ENCODE data around the gene GPR137. TPM values are rescaled to one million over a fixed set of nuclear protein-coding genes. Genes with fewer than 3 reads are reported as not detected.
"Not testable (repeated sequence)": the region's sequence is repeated elsewhere in the genome, so short reads cannot be mapped to it uniquely, and the experiment has no call there.

Gene GPR137
- total RNA-seq, 1 experiment from 2014 or later = 29.5 TPM

- Histone ChIP-seq H3K36me3 (replicated peaks; ENCODE audit: control insufficient read depth, insufficient read depth, low read length) (peaks cover 10% of the 10 kb centered on the region), H3K27me3 (ENCODE audit: control insufficient read depth, insufficient read depth, low read length) (no peaks in the 10 kb centered on the region), H3K4me3 (ENCODE audit: insufficient read depth, low read depth, low read length) (peak overlapping the region; percentile 95)
- peak; percentile 77 for DNase-seq
Measured at GRCh38 chr11:64245797-64246620, 39.6 kb upstream of the GPR137 start.

GRCh38 chr11:64246621-64246870, 39.1 kb upstream of the GPR137 start:
- H3K4me3 ChIP-seq (ENCODE audit: insufficient read depth, low read depth, low read length) = peak overlapping the region; percentile 95
- DNase-seq; H3K27me3 ChIP-seq (ENCODE audit: control insufficient read depth, insufficient read depth, low read length): not testable (repeated sequence)
- peaks cover 10% of the 10 kb centered on the region for H3K36me3 ChIP-seq (replicated peaks; ENCODE audit: control insufficient read depth, insufficient read depth, low read length)

DNA sequence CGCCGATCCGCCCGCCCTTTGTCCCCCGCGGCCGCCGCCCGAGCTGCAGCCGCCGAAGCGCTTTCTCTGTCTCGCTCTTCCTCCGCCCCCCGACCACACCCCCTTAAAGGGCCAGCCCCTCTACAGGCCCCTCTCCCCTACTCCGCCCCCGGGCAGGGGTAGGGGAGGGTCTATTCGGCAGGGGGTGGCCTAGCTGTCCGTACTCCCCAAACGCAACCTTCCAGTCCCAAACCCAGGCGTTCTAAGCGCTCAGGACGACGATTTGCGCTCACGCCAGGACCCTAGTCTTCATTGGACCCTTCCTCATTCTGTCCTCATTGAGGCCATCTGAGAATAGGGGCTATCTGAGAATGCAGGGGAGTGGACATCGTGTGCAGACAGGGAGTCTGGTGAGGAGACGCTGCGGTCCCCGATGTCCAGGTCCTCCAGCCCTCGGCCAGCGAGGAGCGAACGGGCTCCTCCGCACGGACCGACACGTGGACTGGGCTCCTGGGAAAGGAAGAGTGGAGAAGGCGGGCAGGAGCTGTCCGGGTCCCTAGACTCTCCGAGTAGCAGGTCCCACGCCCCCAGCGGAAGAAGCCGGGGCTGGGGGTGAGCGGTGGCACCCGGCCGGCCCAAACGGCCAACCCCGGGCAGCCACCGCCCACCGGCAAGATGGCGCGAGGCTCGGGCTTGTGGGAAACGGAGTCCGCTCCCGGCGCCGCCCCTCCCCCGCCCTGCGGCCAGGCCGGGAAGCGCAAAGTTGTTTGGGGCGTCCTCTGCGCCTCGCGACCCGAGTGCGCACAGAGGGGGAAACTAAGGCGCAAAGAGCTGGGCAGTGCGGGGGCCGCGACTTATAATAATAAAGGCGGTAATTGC, 38.5 kb upstream of the GPR137 start, which contains the start of gene PPP1R14B:
PPP1R14B (minus strand) TSS at position 73 of the 858 bp plus-strand sequence. CDS start 270 bp downstream, outside the sequence.
- H3K27me3 ChIP-seq (ENCODE audit: control insufficient read depth, insufficient read depth, low read length) = no peaks in the 10 kb centered on the region
- peak within 1 kb of the TSS; percentile 95 for H3K4me3 ChIP-seq (ENCODE audit: insufficient read depth, low read depth, low read length)
- DNase-seq = peak; percentile 100
- H3K36me3 ChIP-seq (replicated peaks; ENCODE audit: control insufficient read depth, insufficient read depth, low read length) = peaks cover 10% of the 10 kb centered on the region

- Histone ChIP-seq H3K27me3 (ENCODE audit: control insufficient read depth, insufficient read depth, low read length) (no peaks in the 10 kb centered on the region), H3K4me3 (ENCODE audit: insufficient read depth, low read depth, low read length) (peak overlapping the region; percentile 55), H3K36me3 (replicated peaks; ENCODE audit: control insufficient read depth, insufficient read depth, low read length) (peaks cover 10% of the 10 kb centered on the region)
- DNase-seq = no peak
Measured at GRCh38 chr11:64247729-64248531, 37.7 kb upstream of the GPR137 start.

DNA sequence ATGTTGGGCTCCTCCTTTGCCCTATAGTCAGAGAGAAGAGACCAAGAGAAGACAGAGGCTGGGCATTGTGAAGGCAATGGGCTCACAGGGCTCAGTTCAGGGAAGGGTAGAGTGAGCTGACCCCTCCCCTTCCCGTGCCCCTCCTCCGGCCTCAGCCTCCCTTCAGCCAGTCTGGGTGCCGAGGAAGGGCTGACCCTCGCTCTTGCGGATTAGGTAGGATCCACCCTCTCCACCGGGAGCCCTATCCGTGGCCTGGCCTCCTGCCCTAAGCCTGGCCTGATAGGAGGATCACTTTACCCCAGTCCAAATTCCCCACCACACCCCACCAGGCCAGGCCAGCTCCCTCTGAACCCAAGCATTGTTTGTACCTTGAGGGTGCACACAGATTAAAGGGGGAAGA, 37.1 kb upstream of the GPR137 start:
- H3K4me3 ChIP-seq (ENCODE audit: insufficient read depth, low read depth, low read length) = no peak overlapping the region
- peak; percentile 81 for DNase-seq
- peaks cover 6% of the 10 kb centered on the region for H3K36me3 ChIP-seq (replicated peaks; ENCODE audit: control insufficient read depth, insufficient read depth, low read length)
- H3K27me3 ChIP-seq (ENCODE audit: control insufficient read depth, insufficient read depth, low read length) = no peaks in the 10 kb centered on the region

DNA sequence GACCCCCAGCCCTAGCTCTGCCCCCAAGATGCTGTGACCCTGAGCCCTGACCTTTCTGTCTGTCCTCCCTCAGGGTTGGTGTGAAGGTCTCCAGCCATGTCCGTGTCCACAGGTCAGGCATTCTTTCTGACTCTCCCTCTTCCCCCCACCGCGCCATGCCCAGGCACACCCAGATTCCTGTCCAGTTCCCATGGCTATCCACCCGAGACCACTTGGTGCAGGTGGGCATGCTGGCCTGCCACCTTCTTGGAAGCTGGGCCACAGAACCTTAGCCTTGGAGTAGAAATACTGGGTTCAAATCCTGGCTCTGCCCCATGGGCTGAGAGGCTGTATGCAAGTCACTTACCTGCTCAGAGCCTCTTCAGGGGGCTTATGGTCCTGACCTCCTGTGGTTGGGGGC, 36.6 kb upstream of the GPR137 start:
- H3K27me3 ChIP-seq (ENCODE audit: control insufficient read depth, insufficient read depth, low read length) = no peaks in the 10 kb centered on the region
- no peak overlapping the region for H3K4me3 ChIP-seq (ENCODE audit: insufficient read depth, low read depth, low read length)
- DNase-seq = no peak
- H3K36me3 ChIP-seq (replicated peaks; ENCODE audit: control insufficient read depth, insufficient read depth, low read length) = peaks cover 2% of the 10 kb centered on the region

GRCh38 chr11:64249563-64250414, 35.9 kb upstream of the GPR137 start:
- H3K4me3 ChIP-seq (ENCODE audit: insufficient read depth, low read depth, low read length) = peak overlapping the region; percentile 70; the same call in 1 of the 2 replicates
- DNase-seq = peak; percentile 84
- no peaks in the 10 kb centered on the region for H3K27me3 ChIP-seq (ENCODE audit: control insufficient read depth, insufficient read depth, low read length)
- no peaks in the 10 kb centered on the region; the same call in 1 of the 2 replicates for H3K36me3 ChIP-seq (replicated peaks; ENCODE audit: control insufficient read depth, insufficient read depth, low read length)

DNA sequence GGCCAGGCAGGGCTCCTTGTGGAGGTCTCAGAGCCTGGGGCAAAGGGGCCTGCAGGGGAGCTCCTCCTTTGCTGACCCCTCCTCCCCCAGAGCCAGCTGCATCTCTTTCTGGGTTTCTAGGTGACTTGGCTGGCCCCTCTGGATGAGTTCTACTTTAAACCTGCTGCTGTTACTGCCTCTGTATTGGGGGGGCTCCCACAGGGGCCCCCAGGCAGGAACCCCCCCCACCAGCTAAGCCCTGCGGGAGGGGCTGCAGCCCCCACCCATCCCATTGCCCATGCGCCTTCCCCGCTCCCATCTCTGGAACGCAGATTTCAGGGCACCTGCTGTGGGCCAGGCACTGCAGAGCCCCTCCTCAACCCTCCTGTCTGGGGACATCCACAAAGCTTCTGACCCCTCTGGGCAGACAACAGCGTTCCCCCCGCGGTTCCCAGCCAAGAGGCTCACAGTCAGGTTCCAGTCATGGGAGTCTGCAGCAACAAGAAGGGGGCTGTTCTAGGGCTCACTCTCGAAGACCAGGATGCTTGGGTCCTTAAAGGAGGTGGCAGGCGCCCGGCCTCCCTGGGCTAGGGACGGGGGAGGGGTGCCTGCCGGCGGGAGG, 35.1 kb upstream of the GPR137 start:
- no peaks in the 10 kb centered on the region for H3K27me3 ChIP-seq (ENCODE audit: control insufficient read depth, insufficient read depth, low read length)
- H3K36me3 ChIP-seq (replicated peaks; ENCODE audit: control insufficient read depth, insufficient read depth, low read length) = peaks cover 2% of the 10 kb centered on the region; the same call in 1 of the 2 replicates
- H3K4me3 ChIP-seq (ENCODE audit: insufficient read depth, low read depth, low read length) = peak overlapping the region; percentile 70
- peak; percentile 85 for DNase-seq

DNA sequence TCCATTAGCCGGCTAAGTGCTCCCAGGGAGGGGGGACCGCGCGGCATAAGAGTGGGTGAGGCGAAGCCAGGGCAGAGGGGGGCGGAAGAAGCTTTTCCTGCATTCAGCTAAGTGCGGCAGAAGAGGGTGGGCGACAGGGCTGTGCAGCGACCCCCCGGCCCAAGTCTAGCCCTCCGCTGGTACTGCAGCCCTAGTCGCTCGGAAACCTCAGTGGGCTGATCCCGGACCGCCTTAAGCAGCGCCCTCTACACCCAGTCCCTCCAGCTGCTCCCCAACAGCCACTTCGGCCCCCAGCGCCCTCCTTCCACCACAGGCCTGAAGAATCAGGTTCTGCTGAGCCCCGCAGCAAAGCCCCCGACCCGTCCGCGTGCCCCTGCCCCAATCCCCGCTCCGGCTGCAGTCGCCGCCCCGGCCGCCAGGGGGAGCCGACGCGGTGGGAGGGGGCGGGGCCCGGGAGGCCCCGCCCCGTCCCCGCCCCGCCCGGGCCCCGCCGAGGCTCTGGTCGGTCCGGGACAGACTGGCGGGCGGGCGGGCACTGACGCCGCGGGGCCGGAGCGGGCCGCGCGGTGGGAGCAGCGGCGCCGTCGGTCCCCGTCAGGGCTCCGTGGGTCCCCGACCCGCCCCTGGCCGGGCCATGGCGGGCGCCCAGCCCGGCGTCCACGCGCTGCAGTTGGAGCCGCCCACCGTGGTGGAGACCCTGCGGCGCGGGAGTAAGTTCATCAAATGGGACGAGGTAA, 34.5 kb upstream of the GPR137 start, which contains the start of gene PLCB3:
PLCB3 (plus strand) TSS at position 515 of the 737 bp plus-strand sequence; CDS start at position 635, 120 bp downstream.
- Histone ChIP-seq H3K27me3 (ENCODE audit: control insufficient read depth, insufficient read depth, low read length) (no peaks in the 10 kb centered on the region), H3K36me3 (replicated peaks; ENCODE audit: control insufficient read depth, insufficient read depth, low read length) (peaks cover 6% of the 10 kb centered on the region), H3K4me3 (ENCODE audit: insufficient read depth, low read depth, low read length) (peak within 1 kb of the TSS; percentile 84)
- peak; percentile 99 for DNase-seq

DNA sequence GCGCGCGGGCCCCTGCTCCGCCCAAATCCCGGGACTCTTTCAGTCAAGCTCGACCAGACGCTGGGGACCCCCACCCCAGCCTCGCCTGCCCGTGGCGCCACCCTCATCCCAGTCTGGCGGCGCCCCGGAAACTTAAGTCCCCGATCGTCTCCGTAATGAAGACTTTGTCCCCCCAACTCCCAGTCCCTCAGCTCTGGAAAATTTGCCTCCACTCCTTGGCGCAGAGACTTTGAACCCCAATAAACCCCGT, 34.0 kb upstream of the GPR137 start:
- Histone ChIP-seq H3K36me3 (replicated peaks; ENCODE audit: control insufficient read depth, insufficient read depth, low read length) (peaks cover 9% of the 10 kb centered on the region), H3K4me3 (ENCODE audit: insufficient read depth, low read depth, low read length) (peak overlapping the region; percentile 84)
- no peak for DNase-seq

DNA sequence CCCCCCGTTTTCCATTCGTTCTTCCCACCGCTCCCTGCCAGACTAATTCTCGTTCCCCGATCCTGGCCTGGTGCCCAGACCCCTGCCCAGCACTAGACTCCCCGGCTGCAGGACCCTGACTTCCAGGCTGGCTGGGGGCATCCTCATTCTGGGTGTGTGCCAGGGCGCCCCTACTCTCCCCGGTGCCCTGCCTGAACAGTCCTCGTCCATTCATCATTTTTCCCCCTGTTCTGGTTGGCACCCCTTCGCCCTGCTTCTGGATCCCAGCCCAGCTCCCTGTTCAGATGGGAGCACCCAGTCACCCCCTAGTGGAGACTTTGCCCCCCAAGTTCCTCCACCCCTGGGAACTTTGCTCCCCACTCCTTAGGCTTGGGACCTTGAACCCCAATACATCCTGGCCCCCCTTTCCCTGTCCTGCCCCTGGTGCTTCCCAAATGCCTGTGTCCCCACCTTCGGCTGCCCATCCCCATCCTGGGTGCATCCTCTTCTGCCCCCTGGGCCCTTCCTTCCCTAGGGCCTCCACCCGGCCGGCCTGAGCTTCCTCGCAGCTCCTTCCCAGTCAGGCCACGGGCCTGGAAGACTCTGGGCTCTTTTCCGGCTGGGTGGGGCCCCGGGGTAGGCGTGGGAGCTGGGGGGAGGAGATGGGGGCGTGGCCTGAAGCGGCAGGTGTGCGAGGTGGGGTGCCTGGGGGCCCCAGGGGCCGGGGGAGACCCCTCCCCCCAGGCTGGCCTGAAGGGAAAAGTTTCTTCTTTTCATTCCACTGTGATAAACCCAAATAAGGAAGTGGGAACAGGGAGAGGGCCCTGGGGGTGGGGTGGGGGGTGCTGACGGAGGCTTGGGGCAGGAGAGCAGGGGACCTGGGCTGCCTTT, 33.4 kb upstream of the GPR137 start:
- peak; percentile 95 for DNase-seq
- Histone ChIP-seq H3K4me3 (ENCODE audit: insufficient read depth, low read depth, low read length) (peak overlapping the region; percentile 84), H3K36me3 (replicated peaks; ENCODE audit: control insufficient read depth, insufficient read depth, low read length) (peaks cover 10% of the 10 kb centered on the region), H3K27me3 (ENCODE audit: control insufficient read depth, insufficient read depth, low read length) (no peaks in the 10 kb centered on the region)

More for the DNA sequence above, 34.0 kb upstream of the GPR137 start:
- H3K27me3 ChIP-seq (ENCODE audit: control insufficient read depth, insufficient read depth, low read length) = no peaks in the 10 kb centered on the region

DNA sequence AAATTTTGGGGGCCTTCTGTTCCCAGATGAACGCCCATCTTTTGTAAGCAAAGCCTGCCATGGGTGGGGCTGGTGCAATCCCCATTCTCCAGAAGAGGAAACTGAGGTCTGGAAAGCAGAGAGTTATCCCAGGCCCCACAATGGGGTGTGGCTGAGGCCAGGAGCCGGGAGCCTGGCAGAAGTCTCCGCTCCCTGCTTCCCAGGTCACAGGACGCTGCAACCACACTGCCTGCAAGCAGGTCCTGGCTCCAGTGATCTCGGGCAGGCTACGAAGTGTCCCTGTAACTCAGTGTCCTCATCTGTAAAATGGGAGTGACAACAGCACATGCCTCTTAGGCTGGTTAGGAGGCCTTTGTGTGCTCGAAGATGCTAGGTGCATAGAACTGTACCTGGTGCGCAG, 32.6 kb upstream of the GPR137 start:
- no peak for DNase-seq
- Histone ChIP-seq H3K27me3 (ENCODE audit: control insufficient read depth, insufficient read depth, low read length) (no peaks in the 10 kb centered on the region), H3K36me3 (replicated peaks; ENCODE audit: control insufficient read depth, insufficient read depth, low read length) (peaks cover 12% of the 10 kb centered on the region), H3K4me3 (ENCODE audit: insufficient read depth, low read depth, low read length) (no peak overlapping the region)

All from H7 (cell line).